ENCODE measurements around the gene ZNF816.
"Not testable (repeated sequence)": the region's sequence is repeated elsewhere in the genome, so short reads cannot be mapped to it uniquely, and the experiment has no call there.

ZNF816 gene

GRCh38 chr19:52959613-52960295, 2.9 kb downstream of the ZNF816 start:
- no peak for DNase-seq

GRCh38 chr19:52957591-52957990, 5.1 kb downstream of the ZNF816 start:
- DNase-seq = no peak

- DNase-seq = no peak
Observed at GRCh38 chr19:52956917-52957316, 5.8 kb downstream of the ZNF816 start.

GRCh38 chr19:52949422-52949821, 13.3 kb downstream of the ZNF816 start:
- no peak for DNase-seq

GRCh38 chr19:52948025-52948770, 14.5 kb downstream of the ZNF816 start:
- no peak for DNase-seq

GRCh38 chr19:52946322-52947310, 16.1 kb downstream of the ZNF816 start:
- no peak for DNase-seq

- no peak for DNase-seq
Observed at GRCh38 chr19:52945652-52946321, 16.9 kb downstream of the ZNF816 start.

GRCh38 chr19:52944703-52945493, 17.8 kb downstream of the ZNF816 start:
- not testable (repeated sequence) for DNase-seq

GRCh38 chr19:52943884-52944643, 18.6 kb downstream of the ZNF816 start:
- DNase-seq = no peak

GRCh38 chr19:52943134-52943883, 19.4 kb downstream of the ZNF816 start:
- DNase-seq = no peak

- DNase-seq = peak; percentile 94
Observed at GRCh38 chr19:52942386-52943133, 20.1 kb downstream of the ZNF816 start.

- peak; percentile 27 for DNase-seq
Observed at GRCh38 chr19:52941941-52942385, 20.7 kb downstream of the ZNF816 start.

GRCh38 chr19:52941523-52941922, 21.2 kb downstream of the ZNF816 start:
- DNase-seq = not testable (repeated sequence)

GRCh38 chr19:52940905-52941304, 21.8 kb downstream of the ZNF816 start:
- not testable (repeated sequence) for DNase-seq

GRCh38 chr19:52938761-52939160, 23.9 kb downstream of the ZNF816 start:
- DNase-seq = no peak

GRCh38 chr19:52936954-52937325, 25.7 kb downstream of the ZNF816 start:
- no peak for DNase-seq

- no peak for DNase-seq
Observed at GRCh38 chr19:52936151-52936953, 26.3 kb downstream of the ZNF816 start.

- DNase-seq = no peak
Observed at GRCh38 chr19:52935434-52935833, 27.2 kb downstream of the ZNF816 start.
